HG02852 (cell line): ENCODE data around the gene KRTAP10-10.
"Not testable (repeated sequence)": the region's sequence is repeated elsewhere in the genome, so short reads cannot be mapped to it uniquely, and the experiment has no call there.

Experiments
- ATAC-seq: cut with Tn5 transposase; IDR thresholded peaks from one replicate; pipeline ENCODE4 v1.9.1; 2021; ENCODE audit warnings: mild to moderate bottlenecking, moderate library complexity; ENCODE audit not compliant: unreplicated experiment

Gene KRTAP10-10

GRCh38 chr21:44650265-44650972 lies 13.3 kb downstream of the KRTAP10-10 start:
- no peak for ATAC-seq

DNA sequence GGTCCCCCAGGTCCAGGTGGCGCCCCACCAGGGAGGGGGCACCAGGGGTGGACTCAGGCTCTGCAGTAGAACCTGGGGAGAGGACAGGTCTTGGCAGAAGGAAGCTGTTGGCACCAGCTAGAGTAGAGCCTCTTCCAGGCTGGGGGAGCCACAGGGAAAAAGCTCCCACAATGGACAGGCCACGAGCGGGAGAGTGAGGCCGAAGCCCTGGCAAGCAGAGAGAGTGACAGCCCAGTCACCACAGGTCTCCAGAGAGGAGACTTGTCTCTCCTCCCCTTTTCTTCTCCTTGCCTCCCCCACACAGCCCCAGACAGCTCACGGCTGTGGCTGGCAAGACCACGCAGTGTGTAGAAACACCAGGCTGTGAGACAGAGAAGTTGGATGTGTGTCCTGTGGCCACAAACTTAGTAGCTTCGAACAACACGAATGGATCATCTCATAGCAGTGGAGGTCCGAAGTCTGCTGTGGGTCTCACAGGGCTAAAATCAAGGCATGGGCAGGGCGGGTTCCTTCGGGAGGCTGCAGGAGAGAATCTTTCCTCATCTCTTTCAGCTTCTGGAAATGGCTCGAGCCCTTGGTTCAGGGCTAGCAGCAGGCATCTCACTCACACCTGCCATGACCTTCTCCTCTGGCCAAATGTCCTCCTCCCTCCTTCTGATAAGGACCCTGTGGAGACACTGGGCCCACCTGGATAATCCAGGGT lies 14.0 kb downstream of the KRTAP10-10 start:
- ATAC-seq = no peak

- no peak for ATAC-seq
Observed at GRCh38 chr21:44653123-44653522, 16.0 kb downstream of the KRTAP10-10 start.

DNA sequence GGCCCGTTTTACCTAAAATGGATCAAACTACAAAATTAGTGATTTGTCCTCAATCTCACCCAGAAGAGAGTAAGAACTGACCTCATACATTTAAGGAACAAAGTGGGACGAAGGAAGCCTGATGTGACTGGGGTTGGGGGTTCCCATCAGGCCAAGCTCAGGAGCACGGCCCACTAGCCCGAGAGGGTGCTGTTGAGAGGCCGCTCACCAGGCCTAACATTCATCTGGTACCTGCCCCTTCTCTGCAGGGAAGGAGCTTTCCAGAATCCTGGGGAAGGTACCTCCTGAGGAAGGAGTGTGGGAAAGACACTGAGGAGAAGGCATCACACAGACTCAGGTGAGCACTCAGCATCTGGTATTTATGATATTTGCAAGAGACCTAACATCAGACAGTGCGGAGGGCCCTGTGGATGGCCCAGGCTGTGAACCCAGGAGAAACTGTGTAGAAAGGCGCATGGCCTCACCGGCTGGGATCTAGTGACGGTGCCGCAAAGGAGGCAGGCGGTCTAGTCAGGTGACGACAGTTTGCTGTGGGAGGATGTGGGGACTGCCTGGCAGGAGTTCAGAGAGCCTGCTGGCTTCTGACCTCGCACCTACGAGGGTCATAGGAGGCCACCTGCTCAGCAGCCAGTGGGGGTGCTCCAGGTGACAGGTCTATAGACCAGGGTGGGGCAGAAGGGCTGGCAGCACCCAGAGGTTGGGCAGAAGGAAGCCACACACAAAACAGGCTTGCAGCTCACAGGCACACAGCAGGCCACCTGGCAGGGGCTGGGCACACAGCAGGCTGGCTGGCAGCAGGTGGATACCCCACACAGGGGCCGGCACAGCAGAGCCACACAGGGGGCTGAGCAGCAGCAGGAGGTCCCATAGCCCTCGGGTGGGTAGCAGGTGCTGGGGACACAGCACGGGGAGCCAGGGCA lies 16.8 kb downstream of the KRTAP10-10 start:
- ATAC-seq = no peak

GRCh38 chr21:44654576-44655175 lies 17.5 kb downstream of the KRTAP10-10 start, which contains the start of gene KRTAP12-4:
KRTAP12-4 (minus strand) TSS chr21:44654659; CDS start chr21:44654614, 45 bp downstream.
- no peak for ATAC-seq

DNA sequence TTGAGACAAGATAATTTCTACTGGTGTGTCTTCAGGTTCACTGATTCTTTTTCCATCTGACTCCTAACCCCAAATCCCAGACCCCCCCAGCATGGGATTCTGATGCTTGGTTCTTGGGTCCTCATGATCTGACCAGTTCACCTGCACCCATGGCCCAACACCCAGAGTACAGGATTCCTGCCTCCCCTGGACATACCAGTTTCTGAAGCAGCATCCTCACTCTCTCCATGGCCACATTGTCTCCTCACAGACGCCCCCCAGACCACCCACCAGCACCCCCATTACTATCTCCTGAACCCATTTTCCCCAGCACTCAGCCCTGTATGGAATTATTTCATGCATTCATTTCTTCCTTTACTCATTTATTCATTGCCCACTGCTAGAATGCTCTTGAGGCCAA lies 19.7 kb downstream of the KRTAP10-10 start:
- ATAC-seq = no peak

DNA sequence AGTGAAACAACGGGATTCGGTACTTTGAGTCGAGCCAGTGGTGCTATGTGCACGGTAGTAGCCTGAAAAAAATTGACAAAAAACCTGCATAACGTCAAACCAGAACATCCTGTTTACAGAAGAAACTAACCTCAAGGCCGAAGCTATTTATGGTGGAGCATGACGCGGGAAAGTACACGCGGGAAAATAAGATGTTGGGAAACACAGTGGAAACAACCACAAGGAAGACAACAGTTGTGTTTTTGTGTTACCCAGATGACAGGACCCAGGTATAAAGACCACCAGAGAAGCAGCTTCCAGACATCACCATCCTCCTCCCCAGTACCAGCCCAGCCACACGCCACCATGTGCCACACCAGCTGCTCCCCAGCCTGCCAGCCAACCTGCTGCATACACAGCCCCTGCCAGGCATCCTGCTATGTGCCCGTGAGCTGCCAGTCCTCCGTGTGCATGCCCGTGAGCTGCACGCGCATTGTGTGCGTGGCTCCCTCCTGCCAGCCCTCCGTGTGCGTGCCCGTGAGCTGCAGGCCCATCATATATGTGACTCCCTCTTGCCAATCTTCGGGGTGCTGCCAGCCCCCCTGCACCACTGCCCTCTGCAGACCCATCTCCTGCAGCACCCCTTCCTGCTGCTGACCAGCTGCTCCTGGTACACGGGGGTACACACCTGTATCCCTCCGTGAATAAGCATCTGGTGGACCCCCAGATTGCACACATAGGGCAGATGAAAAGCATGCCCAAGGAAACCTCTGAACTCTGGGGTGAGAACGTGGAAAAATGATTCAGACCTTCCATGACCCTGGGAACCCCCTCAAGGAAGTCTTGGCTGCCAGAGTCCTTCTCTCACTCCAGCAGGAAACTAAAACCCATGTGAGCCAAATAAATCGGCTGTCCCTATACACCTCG lies 20.7 kb downstream of the KRTAP10-10 start, which contains the start of gene KRTAP12-3:
KRTAP12-3 (plus strand) TSS at position 298 of the 906 bp plus-strand sequence; CDS start at position 346, 48 bp downstream.
- ATAC-seq = no peak

DNA sequence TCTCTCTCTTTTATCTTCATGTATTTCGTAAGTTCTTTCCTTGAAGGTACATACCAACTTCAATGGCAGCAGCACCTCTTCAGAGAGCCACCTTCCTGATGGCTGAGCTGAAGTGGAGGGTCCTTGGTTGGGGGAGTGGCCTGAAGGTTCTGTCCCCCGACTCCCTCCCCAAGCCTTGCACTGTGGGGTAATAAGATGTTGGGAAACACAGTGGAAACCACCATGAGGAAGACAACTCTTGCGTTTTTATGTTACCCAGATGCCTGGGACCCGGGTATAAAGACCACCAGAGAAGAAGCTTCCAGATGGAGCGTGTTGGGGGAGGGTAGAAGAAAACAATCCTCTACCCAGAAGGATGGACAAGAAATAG lies 21.4 kb downstream of the KRTAP10-10 start:
- ATAC-seq = no peak

DNA sequence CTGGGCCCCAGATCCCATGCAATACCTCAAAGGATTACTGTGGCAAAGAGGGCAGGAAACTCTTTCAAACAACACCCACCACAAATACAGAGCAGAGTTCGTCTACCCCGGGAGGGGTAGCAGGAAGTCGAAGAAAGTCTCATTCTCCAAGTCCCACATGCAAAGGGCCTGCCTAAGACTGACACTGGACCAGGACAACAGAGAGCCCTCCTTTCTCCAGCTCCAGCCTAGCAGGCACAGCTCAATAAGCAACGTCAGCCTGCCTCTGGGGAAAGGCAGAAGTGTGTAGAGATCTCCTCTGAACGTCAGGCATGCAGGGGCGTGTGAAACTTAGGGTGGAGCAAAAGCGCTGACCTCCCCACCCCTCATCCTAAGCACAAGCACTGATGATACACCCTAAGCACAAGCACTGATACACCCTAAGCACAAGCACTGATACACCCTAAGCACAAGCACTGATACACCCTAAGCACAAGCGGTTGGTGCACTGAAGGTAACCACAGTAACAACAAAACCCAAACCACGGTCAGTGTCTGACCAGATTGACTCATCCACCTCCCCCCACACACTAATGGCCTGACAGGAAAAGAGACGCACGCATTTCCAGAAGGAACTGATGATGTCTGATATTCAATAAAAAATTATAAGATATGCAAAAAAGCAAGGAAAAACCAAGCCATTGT lies 21.9 kb downstream of the KRTAP10-10 start:
- ATAC-seq = no peak

DNA sequence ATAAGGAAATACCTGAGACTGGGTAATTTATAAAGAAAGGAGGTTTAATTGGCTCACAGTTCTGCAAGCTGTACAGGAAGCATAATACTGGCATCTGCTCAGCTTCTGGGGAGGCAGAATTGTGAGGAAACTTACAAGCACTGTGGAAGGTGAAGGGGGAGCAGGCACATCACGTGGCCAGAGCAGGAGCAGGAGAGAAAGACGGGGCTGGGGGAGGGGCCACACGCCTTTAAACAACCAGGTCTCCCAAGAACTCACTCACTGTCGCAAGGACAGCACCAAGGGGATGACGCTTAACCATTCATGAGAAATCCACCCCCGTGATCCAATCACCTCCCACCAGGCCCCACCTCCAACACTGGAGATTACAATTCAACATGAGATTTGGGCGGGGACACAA lies 24.4 kb downstream of the KRTAP10-10 start:
- not testable (repeated sequence) for ATAC-seq

GRCh38 chr21:44664691-44665090 lies 27.5 kb downstream of the KRTAP10-10 start:
- no peak for ATAC-seq

DNA sequence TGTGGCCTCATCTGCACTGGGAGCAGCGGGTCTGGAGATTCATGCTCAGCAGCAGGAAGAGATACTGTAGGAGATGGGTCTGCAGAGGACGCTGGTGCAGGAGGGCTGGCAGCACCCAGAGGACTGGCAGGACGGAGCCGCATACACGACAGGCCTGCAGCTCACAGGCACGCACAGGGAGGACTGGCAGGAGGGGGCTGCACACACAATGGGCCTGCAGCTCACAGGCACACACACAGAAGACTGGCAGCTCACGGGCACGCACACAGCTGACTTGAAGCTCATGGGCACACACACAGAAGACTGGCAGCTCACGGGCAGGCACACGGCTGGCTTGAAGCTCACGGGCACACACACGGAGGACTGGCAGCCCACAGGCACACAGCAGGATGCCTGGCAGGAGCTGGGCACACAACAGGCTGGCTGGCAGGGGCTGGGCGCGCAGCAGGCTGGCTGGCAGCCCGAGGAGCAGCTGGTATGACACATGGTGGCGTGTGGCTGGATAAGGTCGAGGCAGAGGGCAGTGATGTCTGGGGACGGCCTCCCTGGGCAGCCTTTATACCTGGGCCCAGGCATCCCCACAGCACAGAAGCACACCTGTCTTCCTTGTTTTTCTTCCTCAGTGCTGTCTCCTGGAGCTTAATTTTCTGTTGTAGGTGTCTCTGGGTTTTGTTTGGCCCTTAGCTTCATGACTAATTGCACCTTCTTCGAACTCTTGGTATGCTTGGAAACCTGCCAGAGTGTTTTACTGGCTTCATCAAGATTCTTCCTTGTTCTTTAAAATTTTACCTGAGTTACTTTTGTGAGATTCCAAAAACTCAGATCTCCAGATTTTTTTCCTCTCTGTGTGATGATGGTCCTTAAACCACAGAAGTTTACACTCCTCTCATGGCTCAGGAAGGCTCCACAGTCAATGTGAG lies 29.5 kb downstream of the KRTAP10-10 start, which contains the start of gene KRTAP12-2:
KRTAP12-2 (minus strand) TSS at position 527 of the 920 bp plus-strand sequence; CDS start at position 486, 41 bp downstream.
- no peak for ATAC-seq

- no peak for ATAC-seq
Observed at GRCh38 chr21:44667612-44668011, 30.5 kb downstream of the KRTAP10-10 start.

- no peak for ATAC-seq
Observed at GRCh38 chr21:44670642-44671432, 33.7 kb downstream of the KRTAP10-10 start.

- no peak for ATAC-seq
Observed at GRCh38 chr21:44671911-44672310, 34.8 kb downstream of the KRTAP10-10 start.

GRCh38 chr21:44677881-44678280 lies 40.7 kb downstream of the KRTAP10-10 start:
- no peak for ATAC-seq

- no peak for ATAC-seq
Observed at GRCh38 chr21:44681152-44681551, 44.0 kb downstream of the KRTAP10-10 start.
